CD4-positive, alpha-beta T cell (primary cell): ENCODE results near the gene KIF25. TPM values are rescaled to one million over a fixed set of nuclear protein-coding genes. Genes with fewer than 3 reads are reported as not detected.

Source experiments
- ATAC-seq: fragments of 200-7000 bp; cut with Tn5 transposase; one replicate; pipeline ENCODE4 v1.10.0; 2022; ENCODE audit warnings: mild to moderate bottlenecking; ENCODE audit not compliant: poor library complexity
- CTCF ChIA-PET: fragments of 350-600 bp; sonication (Branson Sonifier 250); formaldehyde crosslinking; loops from one replicate; lab custom pipeline; 2021; ENCODE audit warnings: antibody characterized with exemption, inconsistent platforms; lab: Charles Lee
- POLR2A ChIA-PET: fragments of 350-600 bp; sonication (Branson Sonifier 250); formaldehyde crosslinking; loops from one replicate; lab custom pipeline; 2021; ENCODE audit warnings: antibody characterized with exemption, inconsistent platforms; lab: Charles Lee
- DNase-seq, 14 experiments: peaks; one replicate each; pipeline ENCODE4 v3.0.0-alpha.2; 2013 to 2020; ENCODE audit warnings: mixed read lengths in 2 of 14
- H3K27ac ChIP-seq, 2 donors: one replicate each; pipeline versions ENCODE4 v1.5.1 to v1.7.0; 2013; ENCODE audit warnings: low read length in 2 of 2, low read depth in 1 of 2, mild to moderate bottlenecking in 1 of 2
- H3K27me3 ChIP-seq, 2 experiments: 1 replicate in 1 of 2; 2 replicates in 1 of 2; pipeline versions ENCODE4 v1.6.1 to v1.7.0; 2013; ENCODE audit warnings: low read length in 2 of 2, control low read depth in 1 of 2, mild to moderate bottlenecking in 1 of 2, moderate library complexity in 1 of 2; ENCODE audit not compliant: insufficient read depth in 2 of 2, control insufficient read depth in 1 of 2
- H3K36me3 ChIP-seq: one replicate; pipeline ENCODE4 v1.6.1; 2013; ENCODE audit warnings: low read length, control low read depth; ENCODE audit not compliant: insufficient read depth
- H3K4me1 ChIP-seq: one replicate; pipeline ENCODE4 v1.6.1; 2013; ENCODE audit warnings: low read length, control low read depth; ENCODE audit not compliant: insufficient read depth
- H3K4me3 ChIP-seq: one replicate; pipeline ENCODE4 v1.5.1; 2013; ENCODE audit warnings: mild to moderate bottlenecking, low read length, moderate library complexity
- H3K9me3 ChIP-seq, 2 experiments: 1 replicate in 1 of 2; 2 replicates in 1 of 2; pipeline versions ENCODE4 v1.6.1 to v1.7.0; 2013; ENCODE audit warnings: low read length in 2 of 2, mild to moderate bottlenecking in 2 of 2, control low read depth in 1 of 2, moderate library complexity in 1 of 2; ENCODE audit not compliant: control insufficient read depth in 1 of 2, insufficient read depth in 1 of 2
- H3K27ac Mint-ChIP-seq: one replicate; pipeline ENCODE4 v1.8.0; 2020; ENCODE audit warnings: mixed read lengths
- H3K27me3 Mint-ChIP-seq: one replicate; pipeline ENCODE4 v1.8.0; 2021; ENCODE audit warnings: mixed read lengths
- H3K36me3 Mint-ChIP-seq: one replicate; pipeline ENCODE4 v1.8.0; 2021; ENCODE audit warnings: low read depth, mixed read lengths
- H3K4me1 Mint-ChIP-seq: one replicate; pipeline ENCODE4 v1.8.0; 2021; ENCODE audit warnings: low read depth, mixed read lengths
- H3K4me3 Mint-ChIP-seq: one replicate; pipeline ENCODE4 v1.8.0; 2020; ENCODE audit warnings: mild to moderate bottlenecking, mixed read lengths
- H3K9me3 Mint-ChIP-seq: one replicate; pipeline ENCODE4 v1.8.0; 2020; ENCODE audit warnings: mixed read lengths
- intact Hi-C, 2 experiments: fragments of 100-400 bp; cut with DNase I in 1 of 2; cut with micrococcal nuclease in 1 of 2; formaldehyde crosslinking; loops; one replicate each; pipeline versions ENCODE4 v1.15.1 to v1.9.0; 2023 to 2025; cut with DNase I, micrococcal nuclease
- total RNA-seq, 174 experiments: library from RNA in 2 of 174; stranded (reverse) in 2 of 174; gene quantifications; one replicate each; pipeline ENCODE4 v1.2.3 and lab custom pipeline; 2021 to 2026
- TF ChIP-seq, protein P1 (sequence below): fragments of 200-600 bp; IDR thresholded peaks from one replicate; pipeline ENCODE4 v1.8.0; 2022; ENCODE audit warnings: antibody characterized with exemption, mild to moderate bottlenecking

KIF25 gene
- total RNA-seq, 2 experiments from 2014 or later, result not detected

DNA sequence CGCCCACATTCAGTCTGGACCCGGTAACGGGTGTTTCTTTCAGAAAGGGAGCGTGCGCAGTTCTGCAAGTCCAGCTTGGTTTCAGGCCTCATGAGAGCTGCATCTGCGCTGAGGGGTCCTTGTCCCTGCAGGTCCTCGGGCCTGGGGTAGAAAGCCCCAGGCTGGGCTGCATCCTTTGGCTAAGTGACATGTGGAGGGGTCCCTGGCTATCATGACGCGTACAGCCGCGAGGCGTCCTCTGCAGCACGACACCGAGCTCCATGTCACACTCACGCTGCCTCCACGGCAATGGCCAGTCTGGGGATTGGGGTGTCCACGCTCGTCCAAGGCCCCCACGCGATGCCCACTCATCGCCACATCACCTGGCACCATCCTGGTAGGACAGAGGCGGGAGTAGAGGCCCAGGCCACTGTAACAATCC lies 1.7 kb upstream of the KIF25 start:
- H3K9me3 ChIP-seq, result peaks cover 0 to 17% of the 10 kb centered on the region in 2 experiments
- no peaks in the 10 kb centered on the region for H3K36me3 ChIP-seq
- Mint-ChIP-seq H3K27me3 (peaks cover 6% of the 10 kb centered on the region), H3K36me3 (no peaks in the 10 kb centered on the region), H3K4me3 (no peak overlapping the region), H3K27ac (no peak overlapping the region), H3K9me3 (no peaks in the 10 kb centered on the region), H3K4me1 (no peaks in the 10 kb centered on the region)
- POLR2A ChIA-PET, result no interaction called here
- H3K4me1 ChIP-seq, result no peaks in the 10 kb centered on the region
- peaks cover 0 to 6% of the 10 kb centered on the region in 2 experiments for H3K27me3 ChIP-seq
- H3K4me3 ChIP-seq, result no peak overlapping the region
- CTCF ChIA-PET, result no interaction called here
- TF ChIP-seq, protein P1, sequence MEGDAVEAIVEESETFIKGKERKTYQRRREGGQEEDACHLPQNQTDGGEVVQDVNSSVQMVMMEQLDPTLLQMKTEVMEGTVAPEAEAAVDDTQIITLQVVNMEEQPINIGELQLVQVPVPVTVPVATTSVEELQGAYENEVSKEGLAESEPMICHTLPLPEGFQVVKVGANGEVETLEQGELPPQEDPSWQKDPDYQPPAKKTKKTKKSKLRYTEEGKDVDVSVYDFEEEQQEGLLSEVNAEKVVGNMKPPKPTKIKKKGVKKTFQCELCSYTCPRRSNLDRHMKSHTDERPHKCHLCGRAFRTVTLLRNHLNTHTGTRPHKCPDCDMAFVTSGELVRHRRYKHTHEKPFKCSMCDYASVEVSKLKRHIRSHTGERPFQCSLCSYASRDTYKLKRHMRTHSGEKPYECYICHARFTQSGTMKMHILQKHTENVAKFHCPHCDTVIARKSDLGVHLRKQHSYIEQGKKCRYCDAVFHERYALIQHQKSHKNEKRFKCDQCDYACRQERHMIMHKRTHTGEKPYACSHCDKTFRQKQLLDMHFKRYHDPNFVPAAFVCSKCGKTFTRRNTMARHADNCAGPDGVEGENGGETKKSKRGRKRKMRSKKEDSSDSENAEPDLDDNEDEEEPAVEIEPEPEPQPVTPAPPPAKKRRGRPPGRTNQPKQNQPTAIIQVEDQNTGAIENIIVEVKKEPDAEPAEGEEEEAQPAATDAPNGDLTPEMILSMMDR, result no peak
- DNase-seq (no peak), ATAC-seq (no peak)
- no peak overlapping the region for H3K27ac ChIP-seq
- intact Hi-C loops, result no loop called here

GRCh38 chr6:167996424-167997199 lies 859 bp upstream of the KIF25 start:
- Histone ChIP-seq H3K27ac (no peak overlapping the region), H3K9me3 (peaks cover 0 to 20% of the 10 kb centered on the region in 2 experiments), H3K4me1 (no peaks in the 10 kb centered on the region), H3K36me3 (no peaks in the 10 kb centered on the region), H3K4me3 (no peak overlapping the region), H3K27me3 (peaks cover 0 to 6% of the 10 kb centered on the region in 2 experiments)
- Mint-ChIP-seq H3K4me1 (no peaks in the 10 kb centered on the region), H3K27ac (no peak overlapping the region), H3K9me3 (no peaks in the 10 kb centered on the region), H3K4me3 (no peak overlapping the region), H3K27me3 (peaks cover 6% of the 10 kb centered on the region), H3K36me3 (no peaks in the 10 kb centered on the region)
- CTCF ChIA-PET, result no interaction called here
- DNase-seq (peak in 1 of 14 experiments; percentile 13), ATAC-seq (no peak)
- intact Hi-C loops, result no loop called here
- TF ChIP-seq, protein P1, result no peak
- POLR2A ChIA-PET, result no interaction called here

DNA sequence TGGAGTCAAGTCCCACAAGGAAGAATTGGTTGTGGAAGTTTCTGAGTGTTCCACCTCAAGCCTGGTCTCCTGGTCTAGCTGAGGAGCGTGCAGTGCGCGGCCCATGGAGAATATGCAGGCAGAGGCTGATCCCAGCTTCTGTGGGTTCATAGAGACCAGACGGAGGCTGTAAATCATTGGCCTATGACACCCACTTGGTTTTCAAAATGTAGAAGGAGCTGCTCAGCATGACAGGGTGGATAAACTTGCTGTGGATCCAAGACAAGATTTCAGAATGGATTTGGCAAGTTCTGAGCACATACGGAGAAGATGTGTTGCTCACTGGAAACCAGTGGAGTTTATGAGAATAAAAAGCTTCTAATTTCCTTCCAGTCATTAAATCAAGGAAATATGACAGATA lies 744 bp downstream of the KIF25 start:
- peaks cover 6% of the 10 kb centered on the region for H3K27me3 Mint-ChIP-seq
- H3K36me3 Mint-ChIP-seq, result no peaks in the 10 kb centered on the region
- TF ChIP-seq, protein P1, result no peak
- no peaks in the 10 kb centered on the region for H3K4me1 ChIP-seq
- DNase-seq, result no peak
- no peaks in the 10 kb centered on the region for H3K9me3 Mint-ChIP-seq
- no peak overlapping the region for H3K27ac ChIP-seq
- no peaks in the 10 kb centered on the region for H3K4me1 Mint-ChIP-seq
- H3K4me3 ChIP-seq, result no peak overlapping the region
- peaks cover 0 to 6% of the 10 kb centered on the region in 2 experiments for H3K27me3 ChIP-seq
- no peak overlapping the region for H3K27ac Mint-ChIP-seq
- H3K36me3 ChIP-seq, result no peaks in the 10 kb centered on the region
- peaks cover 0 to 21% of the 10 kb centered on the region in 2 experiments for H3K9me3 ChIP-seq
- intact Hi-C loops, result no loop called here
- ATAC-seq, result no peak
- no peak overlapping the region for H3K4me3 Mint-ChIP-seq
- ChIA-PET POLR2A (no interaction called here), CTCF (no interaction called here)
